GM19372 (cell line): Measurements from ENCODE around the gene NARS2.
"Not testable (repeated sequence)": the region's sequence is repeated elsewhere in the genome, so short reads cannot be mapped to it uniquely, and the experiment has no call there.

Experiments used
- ATAC-seq: cut with Tn5 transposase; IDR thresholded peaks from one replicate; pipeline ENCODE4 v1.9.1; 2021; ENCODE audit warnings: mild to moderate bottlenecking, low read depth, moderate library complexity; ENCODE audit not compliant: unreplicated experiment

Gene NARS2

DNA sequence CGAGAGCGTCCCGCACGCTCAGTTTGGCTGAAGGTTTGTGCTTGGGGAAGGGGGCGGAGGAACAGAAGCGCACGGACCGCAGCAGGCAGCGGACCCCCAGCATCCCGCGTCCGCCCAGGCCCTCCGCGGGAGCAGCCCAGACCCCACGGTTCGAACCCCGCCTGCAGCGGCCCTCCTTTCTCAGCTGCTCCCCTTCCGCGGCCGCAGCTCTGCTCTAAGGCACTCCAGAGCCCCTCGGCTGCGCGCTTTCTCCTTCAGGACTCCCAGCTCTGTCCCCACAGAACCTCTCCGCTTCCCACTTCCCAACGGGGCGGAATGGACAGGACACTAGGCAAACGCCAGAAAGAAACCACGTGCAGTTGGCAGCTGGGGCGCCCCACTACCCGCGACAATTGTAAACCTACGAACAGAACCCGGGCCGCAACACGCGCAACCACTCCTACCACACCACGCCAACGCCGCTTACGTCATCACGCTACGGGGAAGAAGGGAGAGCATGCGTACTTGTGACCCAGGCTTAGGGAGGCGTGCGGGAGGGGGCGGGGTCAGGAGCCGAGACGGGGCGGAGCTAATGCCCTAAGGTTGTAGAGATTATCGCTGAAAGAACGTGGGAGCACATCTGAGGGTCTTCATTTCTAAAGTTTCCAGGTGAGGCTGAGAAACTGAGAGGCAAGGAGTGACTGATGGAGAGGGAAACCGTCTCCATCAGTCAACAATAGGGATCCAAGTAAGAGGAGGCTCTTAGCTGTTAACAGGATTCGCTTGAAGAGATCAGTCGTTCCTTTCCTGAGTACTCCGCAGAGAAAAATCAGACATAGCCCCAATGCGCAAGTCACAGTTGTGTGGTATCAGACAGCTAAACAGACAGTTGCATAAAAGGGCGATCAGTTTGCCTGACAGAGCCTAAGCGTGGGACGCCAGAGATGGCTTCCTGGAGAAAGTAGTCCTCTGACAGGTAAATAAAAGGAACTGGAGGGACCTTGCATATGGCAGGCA, at the start of gene NARS2:
TSS of gene NARS2 (minus strand) at position 479 of the 996 bp plus-strand sequence. CDS start at position 103, 376 bp downstream.
- ATAC-seq = peak; percentile 96

DNA sequence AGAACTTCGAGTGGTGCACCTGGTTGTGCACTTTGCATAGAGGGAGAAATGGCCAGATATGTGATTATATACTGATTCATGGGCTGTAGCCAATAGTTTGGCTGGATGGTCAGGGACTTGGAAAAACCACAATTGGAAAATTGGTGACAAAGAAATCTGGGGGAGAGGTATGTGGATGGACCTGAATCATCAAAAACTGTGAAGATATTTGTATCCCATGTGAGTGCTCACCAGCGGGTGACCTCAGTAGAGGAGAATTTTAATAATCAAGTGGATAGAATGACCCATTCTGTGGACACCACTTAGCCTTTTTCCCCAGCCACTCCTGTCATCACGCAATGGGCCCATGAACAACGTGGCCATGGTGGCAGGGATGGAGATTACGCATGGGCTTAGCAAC, 48.0 kb upstream of the NARS2 start:
- no peak for ATAC-seq

- ATAC-seq = no peak
Measured at GRCh38 chr11:78620159-78620558, 45.5 kb upstream of the NARS2 start.

GRCh38 chr11:78615724-78616123, 41.1 kb upstream of the NARS2 start:
- ATAC-seq = no peak

DNA sequence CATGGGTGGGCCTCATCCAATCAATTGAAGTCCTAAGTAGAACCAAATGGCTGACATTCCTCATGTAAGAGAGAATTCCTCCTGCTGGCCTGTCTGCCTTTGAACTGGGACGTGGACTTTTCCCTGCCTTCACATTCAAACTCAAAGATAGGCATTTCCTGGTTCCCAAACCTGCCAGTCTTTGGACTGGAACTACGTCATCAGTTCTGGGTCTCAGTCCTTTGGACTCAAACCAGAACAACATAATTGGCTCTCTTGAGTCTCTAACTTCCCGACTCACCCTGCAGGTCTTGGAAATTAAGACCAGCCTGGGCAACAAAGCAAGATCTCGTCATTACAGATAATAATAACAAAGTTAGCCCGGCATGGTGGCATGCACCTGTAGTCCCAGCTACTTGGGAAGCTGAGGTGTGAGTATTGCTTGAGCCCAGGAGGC, 38.7 kb upstream of the NARS2 start:
- ATAC-seq = no peak

- ATAC-seq = no peak
Measured at GRCh38 chr11:78612721-78613377, 38.2 kb upstream of the NARS2 start.

- not testable (repeated sequence) for ATAC-seq
Measured at GRCh38 chr11:78609321-78609720, 34.7 kb upstream of the NARS2 start.

GRCh38 chr11:78607696-78608095, 33.0 kb upstream of the NARS2 start:
- ATAC-seq = no peak

GRCh38 chr11:78606667-78607066, 32.0 kb upstream of the NARS2 start:
- ATAC-seq = no peak

- no peak for ATAC-seq
Measured at GRCh38 chr11:78605296-78605695, 30.6 kb upstream of the NARS2 start.

DNA sequence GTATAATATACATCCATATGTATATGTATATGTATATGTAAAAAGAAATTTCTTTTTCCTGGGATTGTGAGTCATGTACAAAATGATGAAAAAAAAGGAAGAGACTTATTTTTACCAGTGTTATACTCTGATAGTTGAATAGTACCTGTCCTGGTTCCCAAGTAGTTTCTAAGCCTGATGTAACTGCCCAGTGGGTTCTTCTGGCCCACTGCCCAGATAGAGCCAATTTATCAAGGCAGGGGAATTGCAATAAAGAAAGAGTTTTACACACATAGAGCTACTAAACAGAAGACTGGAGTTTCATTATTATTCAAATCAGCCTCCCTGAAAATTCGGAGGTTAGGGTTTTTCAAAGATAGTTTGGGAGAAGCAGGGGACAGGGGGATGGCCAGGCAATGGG, 29.1 kb upstream of the NARS2 start:
- ATAC-seq = no peak

- ATAC-seq = not testable (repeated sequence)
Measured at GRCh38 chr11:78602771-78603170, 28.1 kb upstream of the NARS2 start.

DNA sequence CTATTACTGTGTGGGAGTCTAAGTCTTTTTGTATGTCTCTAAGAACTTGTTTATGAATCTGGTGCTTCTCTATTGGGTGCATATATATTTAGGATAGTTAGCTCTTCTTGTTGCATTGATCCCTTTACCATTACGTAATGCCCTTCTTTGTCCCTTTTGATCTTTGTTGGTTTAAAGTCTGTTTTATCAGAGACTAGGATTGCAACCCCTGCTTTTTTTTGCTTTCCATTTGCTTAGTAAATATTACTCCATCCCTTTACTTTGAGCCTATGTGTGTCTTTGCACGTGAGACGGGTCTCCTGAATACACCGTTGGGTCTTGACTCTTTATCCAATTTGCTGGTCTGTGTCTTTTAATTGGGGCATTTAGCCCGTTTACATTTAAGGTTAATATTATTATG, 26.4 kb upstream of the NARS2 start:
- not testable (repeated sequence) for ATAC-seq

DNA sequence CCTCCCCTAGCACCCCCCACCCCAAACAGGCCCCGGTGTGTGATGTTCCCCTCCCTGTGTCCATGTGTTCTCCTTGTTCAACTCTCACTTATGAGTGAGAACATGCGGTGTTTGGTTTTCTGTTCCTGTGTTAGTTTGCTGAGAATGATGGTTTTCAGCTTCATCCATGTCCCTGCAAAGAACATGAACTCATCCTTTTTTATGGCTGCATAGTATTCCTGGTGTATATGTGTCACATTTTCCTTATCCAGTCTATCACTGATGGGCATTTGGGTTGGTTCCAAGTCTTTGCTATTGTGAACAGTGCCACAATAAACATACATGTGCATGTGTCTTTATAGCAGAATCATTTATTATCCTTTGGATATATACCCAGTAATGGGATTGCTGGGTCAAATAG, 22.9 kb upstream of the NARS2 start:
- ATAC-seq = not testable (repeated sequence)

- no peak for ATAC-seq
Measured at GRCh38 chr11:78595436-78596130, 20.9 kb upstream of the NARS2 start.

GRCh38 chr11:78594814-78595213, 20.1 kb upstream of the NARS2 start:
- no peak for ATAC-seq

DNA sequence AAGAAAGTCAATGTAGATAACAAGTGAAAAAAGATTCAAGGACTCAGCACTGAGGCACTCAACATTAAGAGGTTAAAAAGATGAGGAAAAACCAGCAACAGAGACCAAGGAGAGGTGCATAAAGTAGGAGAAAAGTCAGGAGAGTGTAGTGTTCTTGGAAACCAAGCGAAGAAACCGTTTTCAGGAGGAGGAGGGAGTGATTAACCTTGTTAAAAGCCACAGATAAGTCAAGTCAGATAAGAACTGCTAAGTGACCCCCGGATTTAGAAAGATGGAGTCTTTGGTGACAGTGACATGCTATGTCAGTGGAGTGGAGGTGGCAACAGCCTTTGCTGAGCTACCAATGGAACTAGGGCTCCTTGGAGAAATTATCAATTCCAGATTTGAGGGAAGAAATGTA, 13.9 kb upstream of the NARS2 start:
- ATAC-seq = no peak

GRCh38 chr11:78587446-78587845, 12.8 kb upstream of the NARS2 start:
- ATAC-seq = no peak

DNA sequence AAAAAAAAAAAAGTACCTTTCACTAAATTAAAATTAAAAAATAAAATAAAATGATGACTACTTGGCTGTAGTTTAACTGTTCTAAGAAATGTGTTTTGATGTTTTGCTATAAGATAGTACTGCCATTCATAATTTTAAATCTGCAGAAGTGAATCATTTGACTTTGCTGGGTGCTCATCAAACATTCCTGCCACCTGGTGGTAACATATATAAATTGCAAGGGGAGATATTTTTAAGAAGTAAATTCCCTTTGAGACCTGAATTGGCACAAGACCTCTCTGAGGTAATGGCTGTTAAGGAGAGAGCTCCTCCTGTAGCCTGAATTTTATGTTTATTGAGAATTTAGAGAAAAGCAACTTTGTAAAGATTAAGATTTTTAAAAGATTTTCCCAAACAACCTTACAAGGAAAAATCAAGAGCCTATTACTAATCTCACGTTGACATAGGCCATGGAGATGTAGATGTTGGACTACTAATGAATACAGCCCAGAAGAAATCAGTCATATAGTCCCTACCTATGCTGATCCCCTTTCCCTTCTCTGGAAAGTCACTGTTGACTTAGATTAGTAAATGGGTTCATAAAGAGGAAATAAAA, 11.9 kb upstream of the NARS2 start:
- ATAC-seq = no peak

DNA sequence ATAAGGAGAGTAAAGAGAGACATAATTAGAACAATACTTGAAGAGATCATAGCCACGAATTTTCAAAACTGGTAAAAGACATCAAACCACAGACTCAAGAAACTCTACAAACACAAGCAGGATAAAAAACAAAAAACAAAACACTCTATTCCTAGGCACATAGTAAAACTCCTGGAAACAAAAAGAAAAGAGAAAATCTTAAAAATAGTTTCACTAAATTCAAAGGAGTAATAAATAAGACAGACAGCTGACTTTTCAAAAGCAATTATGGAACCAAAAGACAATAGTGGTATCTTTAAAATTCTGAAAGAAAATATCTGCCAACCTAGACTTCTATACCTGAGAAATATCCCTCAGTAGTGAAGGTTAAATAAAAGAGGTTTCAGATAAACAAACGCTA, 9.2 kb upstream of the NARS2 start:
- no peak for ATAC-seq

GRCh38 chr11:78577495-78577894, 2.8 kb upstream of the NARS2 start:
- ATAC-seq = no peak
